ENCODE measurements around the gene KHK. TPM values are rescaled to one million over a fixed set of nuclear protein-coding genes. Genes with fewer than 3 reads are reported as not detected.
A peak's percentile ranks its signal among the peaks of the same experiment; 100 is the strongest.

Gene KHK
- total RNA-seq, 4 donors from 2014 or later: 0.44 to 2.3 (median 1.7) TPM

DNA sequence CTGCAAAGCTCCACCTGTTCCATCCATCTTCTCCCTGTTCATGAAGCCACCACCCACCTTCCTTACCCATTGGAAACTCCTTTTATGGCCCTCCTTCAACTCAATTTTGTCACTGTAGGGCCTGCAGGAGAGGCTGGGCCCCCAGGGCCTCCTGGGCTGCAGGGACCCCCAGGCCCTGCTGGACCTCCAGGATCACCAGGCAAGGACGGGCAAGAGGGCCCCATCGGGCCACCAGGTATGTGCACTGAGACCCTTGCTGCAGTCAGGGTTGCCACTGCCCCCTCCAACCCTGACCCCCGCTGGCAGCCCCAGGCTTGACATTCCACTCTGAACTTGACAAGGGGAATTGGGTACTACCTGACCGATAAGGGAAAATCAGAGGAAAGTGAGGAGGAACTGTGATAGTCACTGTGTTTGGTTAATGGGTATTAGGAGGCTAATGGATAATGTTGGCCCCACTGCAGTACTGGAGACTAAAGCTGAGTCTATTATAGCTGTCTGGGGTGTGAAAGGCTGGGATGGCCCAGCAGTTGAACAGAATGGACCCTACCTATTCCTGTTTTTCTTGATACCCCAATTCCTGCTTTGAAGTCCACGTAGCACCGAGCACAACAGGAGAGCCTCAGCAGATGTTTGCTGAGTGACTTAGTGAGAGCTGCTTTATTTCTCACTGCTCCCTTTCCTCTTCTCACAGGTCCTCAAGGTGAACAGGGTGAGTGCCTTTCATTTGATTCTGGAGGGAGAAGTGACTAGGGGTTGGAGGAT is 2.1 kb upstream of the KHK start:
- H3K36me3 ChIP-seq: no peaks in the 10 kb centered on the region
- H3K4me3 ChIP-seq (replicated peaks in 1 of 3): no peak overlapping the region
- DNase-seq: no peak
- no peaks in the 10 kb centered on the region for H3K27me3 ChIP-seq
- H3K27ac ChIP-seq: no peak overlapping the region
- intact Hi-C loops (cut with DNase I): loop anchor here (5.0 kb wide), 1 partner anchor 122 kb away; no protein-coding TSS in a partner anchor
- no peak for TF ChIP-seq POLR2A (IDR thresholded peaks at IDR 0.05)
- TF ChIP-seq, protein P1, sequence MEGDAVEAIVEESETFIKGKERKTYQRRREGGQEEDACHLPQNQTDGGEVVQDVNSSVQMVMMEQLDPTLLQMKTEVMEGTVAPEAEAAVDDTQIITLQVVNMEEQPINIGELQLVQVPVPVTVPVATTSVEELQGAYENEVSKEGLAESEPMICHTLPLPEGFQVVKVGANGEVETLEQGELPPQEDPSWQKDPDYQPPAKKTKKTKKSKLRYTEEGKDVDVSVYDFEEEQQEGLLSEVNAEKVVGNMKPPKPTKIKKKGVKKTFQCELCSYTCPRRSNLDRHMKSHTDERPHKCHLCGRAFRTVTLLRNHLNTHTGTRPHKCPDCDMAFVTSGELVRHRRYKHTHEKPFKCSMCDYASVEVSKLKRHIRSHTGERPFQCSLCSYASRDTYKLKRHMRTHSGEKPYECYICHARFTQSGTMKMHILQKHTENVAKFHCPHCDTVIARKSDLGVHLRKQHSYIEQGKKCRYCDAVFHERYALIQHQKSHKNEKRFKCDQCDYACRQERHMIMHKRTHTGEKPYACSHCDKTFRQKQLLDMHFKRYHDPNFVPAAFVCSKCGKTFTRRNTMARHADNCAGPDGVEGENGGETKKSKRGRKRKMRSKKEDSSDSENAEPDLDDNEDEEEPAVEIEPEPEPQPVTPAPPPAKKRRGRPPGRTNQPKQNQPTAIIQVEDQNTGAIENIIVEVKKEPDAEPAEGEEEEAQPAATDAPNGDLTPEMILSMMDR (IDR thresholded peaks at IDR 0.05): no peak
- H3K9me3 ChIP-seq: no peaks in the 10 kb centered on the region
- H3K4me1 ChIP-seq: peaks cover 24 to 30% of the 10 kb centered on the region in 2 donors
- 69 to 95% methylated on average over 5 of the region's 6 CpGs for WGBS, 2 donors

DNA sequence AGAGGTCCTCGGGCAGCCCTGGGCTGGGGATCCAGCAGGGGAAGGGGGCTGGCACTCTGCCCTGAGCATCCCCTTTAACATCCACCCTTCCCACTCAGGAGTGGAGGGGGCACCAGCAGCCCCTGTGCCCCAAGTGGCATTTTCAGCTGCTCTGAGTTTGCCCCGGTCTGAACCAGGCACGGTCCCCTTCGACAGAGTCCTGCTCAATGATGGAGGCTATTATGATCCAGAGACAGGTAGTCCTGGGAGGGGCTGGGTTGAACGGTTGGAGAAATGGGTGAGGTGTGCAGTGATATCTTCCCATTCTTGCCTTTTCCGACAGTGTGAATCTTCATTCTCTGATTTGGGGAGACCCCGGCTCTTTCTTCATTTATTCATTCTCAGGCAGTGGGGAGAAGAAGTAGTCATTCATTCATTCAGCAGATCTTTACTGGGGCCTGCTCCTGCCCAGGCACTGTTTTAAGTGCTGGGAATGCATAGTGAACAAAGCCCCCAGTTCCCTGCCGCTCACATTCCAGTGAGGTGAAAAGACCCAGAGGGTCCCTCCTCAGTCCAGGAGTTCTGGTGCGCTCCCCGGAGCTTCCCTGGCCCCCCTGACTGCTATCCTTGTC is 1.4 kb upstream of the KHK start:
- Histone ChIP-seq H3K36me3 (no peaks in the 10 kb centered on the region), H3K27ac (peak overlapping the region in 1 of 3 donors; percentile 89), H3K27me3 (no peaks in the 10 kb centered on the region), H3K4me3 (replicated peaks in 1 of 3) (peak overlapping the region in 2 of 3 donors; percentile 37 to 68), H3K9me3 (no peaks in the 10 kb centered on the region), H3K4me1 (peaks cover 24 to 30% of the 10 kb centered on the region in 2 donors)
- no peak for TF ChIP-seq POLR2A (IDR thresholded peaks at IDR 0.05)
- TF ChIP-seq, protein P1 (IDR thresholded peaks at IDR 0.05): peak in 1 of 6 experiments; percentile 10
- intact Hi-C loops (cut with DNase I): loop anchor here (5.0 kb wide), 1 partner anchor 123 kb away; no protein-coding TSS in a partner anchor
- 59% methylated on average over 9 to 10 of the region's 10 CpGs for WGBS, 2 donors
- DNase-seq: no peak

DNA sequence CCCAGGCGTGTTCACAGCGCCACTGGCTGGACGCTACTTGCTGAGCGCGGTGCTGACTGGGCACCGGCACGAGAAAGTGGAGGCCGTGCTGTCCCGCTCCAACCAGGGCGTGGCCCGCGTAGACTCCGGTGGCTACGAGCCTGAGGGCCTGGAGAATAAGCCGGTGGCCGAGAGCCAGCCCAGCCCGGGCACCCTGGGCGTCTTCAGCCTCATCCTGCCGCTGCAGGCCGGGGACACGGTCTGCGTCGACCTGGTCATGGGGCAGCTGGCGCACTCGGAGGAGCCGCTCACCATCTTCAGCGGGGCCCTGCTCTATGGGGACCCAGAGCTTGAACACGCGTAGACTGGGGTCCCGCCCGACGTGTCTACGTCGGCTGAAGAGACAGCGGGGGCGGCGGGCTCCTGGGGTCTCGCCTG is 891 bp upstream of the KHK start:
- Histone ChIP-seq H3K27me3 (no peaks in the 10 kb centered on the region), H3K36me3 (no peaks in the 10 kb centered on the region), H3K4me3 (replicated peaks in 1 of 3) (peak overlapping the region; percentile 37 to 68 (median 63)), H3K4me1 (peaks cover 24 to 29% of the 10 kb centered on the region in 2 donors), H3K9me3 (no peaks in the 10 kb centered on the region), H3K27ac (peak overlapping the region in 2 of 3 donors; percentile 77 to 89)
- intact Hi-C loops (cut with DNase I): loop anchor here (5.0 kb wide), 1 partner anchor 123 kb away; no protein-coding TSS in a partner anchor
- 0% methylated on average over 1 to 5 of the region's 38 CpGs for WGBS, 2 donors
- TF ChIP-seq, protein P1 (IDR thresholded peaks at IDR 0.05): peak in 2 of 6 experiments; percentile 29 to 47
- TF ChIP-seq POLR2A (IDR thresholded peaks at IDR 0.05): peak in 1 of 2 donors; percentile 15
- peak; percentile 73 to 74 for DNase-seq

DNA sequence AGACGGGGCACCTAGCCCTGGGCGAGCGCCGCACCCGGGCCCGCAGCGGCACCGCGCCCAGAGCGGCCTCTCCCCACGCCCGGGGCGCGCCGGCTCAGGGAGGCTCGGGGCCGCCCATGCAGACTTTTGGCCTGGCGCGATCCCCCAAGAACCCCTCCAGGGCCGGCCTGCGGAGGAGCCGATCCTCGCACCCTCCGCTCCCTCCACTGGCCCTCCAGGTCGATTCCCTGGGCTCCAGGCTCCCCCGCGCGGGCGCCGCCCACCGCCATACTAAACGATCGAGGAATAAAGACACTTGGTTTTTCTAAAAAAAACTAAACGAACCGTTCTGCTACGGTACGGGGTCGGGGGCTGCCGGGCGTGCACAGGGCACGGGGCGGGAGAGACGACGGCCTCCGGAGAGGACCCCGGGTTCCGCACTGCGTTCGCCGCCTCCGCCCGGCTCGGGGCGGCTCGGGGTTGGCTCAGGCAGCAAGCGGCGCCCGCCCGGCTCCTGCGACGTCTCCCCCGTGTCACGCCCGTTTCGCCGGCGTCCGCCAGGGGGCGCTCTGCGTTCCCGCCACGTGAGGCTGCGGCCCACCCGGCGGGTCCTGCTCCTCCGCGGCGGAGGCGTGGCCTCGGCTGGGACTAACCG is 365 bp upstream of the KHK start:
- DNase-seq: peak; percentile 94 to 95
- peak in 1 of 2 donors; percentile 62 for TF ChIP-seq POLR2A (IDR thresholded peaks at IDR 0.05)
- TF ChIP-seq, protein P1 (IDR thresholded peaks at IDR 0.05): peak; percentile 39 to 99 (median 96)

More for the DNA sequence above, 365 bp upstream of the KHK start:
- peak overlapping the region; percentile 37 to 68 (median 63) for H3K4me3 ChIP-seq (replicated peaks in 1 of 3)
- H3K9me3 ChIP-seq: no peaks in the 10 kb centered on the region
- no peaks in the 10 kb centered on the region for H3K27me3 ChIP-seq
- no peaks in the 10 kb centered on the region for H3K36me3 ChIP-seq
- WGBS, 2 donors: 0 to 4% methylated on average over 6 to 15 of the region's 81 CpGs
- peak overlapping the region; percentile 77 to 89 (median 84) for H3K27ac ChIP-seq
- intact Hi-C loops (cut with DNase I): loop anchor here (5.0 kb wide), 1 partner anchor 124 kb away; no protein-coding TSS in a partner anchor
- peaks cover 21 to 24% of the 10 kb centered on the region in 2 donors for H3K4me1 ChIP-seq
